Smooth muscle cell (in vitro differentiated cells): ENCODE measurements around the gene REEP6. TPM values are rescaled to one million over a fixed set of nuclear protein-coding genes. Genes with fewer than 3 reads are reported as not detected.
"Not testable (repeated sequence)": the region's sequence is repeated elsewhere in the genome, so short reads cannot be mapped to it uniquely, and the experiment has no call there.

ENCODE experiments used
- DNase-seq: peaks from one replicate; lab custom pipeline; 2025; ENCODE audit not compliant: unreplicated experiment; lab: John Stamatoyannopoulos, UW
- H2AFZ ChIP-seq: fragments of 200-600 bp; sonication (generic); 2 replicates; pipeline ENCODE4 v1.6.0; 2016; ENCODE audit warnings: antibody characterized with exemption, low read depth, mild to moderate bottlenecking
- H3F3A ChIP-seq: fragments of 200-600 bp; sonication (generic); 2 replicates; pipeline ENCODE4 v1.6.0; 2017; ENCODE audit warnings: antibody characterized with exemption, low read depth
- H3K27ac ChIP-seq: fragments of 200-600 bp; sonication (generic); 2 replicates; pipeline ENCODE4 v1.5.1; 2016; ENCODE audit warnings: low read depth, mild to moderate bottlenecking
- H3K27me3 ChIP-seq: fragments of 200-600 bp; sonication (generic); 2 replicates; pipeline ENCODE4 v1.6.1; 2016; ENCODE audit warnings: low read depth, mild to moderate bottlenecking
- H3K36me3 ChIP-seq: fragments of 200-600 bp; sonication (generic); 2 replicates; pipeline ENCODE4 v1.5.1; 2016; ENCODE audit warnings: low read depth
- H3K4me1 ChIP-seq: fragments of 200-600 bp; sonication (generic); 2 replicates; pipeline ENCODE4 v1.5.1; 2016; ENCODE audit warnings: low read depth
- H3K4me2 ChIP-seq: fragments of 200-600 bp; sonication (generic); 2 replicates; pipeline ENCODE4 v1.6.0; 2016; ENCODE audit warnings: mild to moderate bottlenecking
- H3K4me3 ChIP-seq: fragments of 200-600 bp; sonication (generic); 2 replicates; pipeline ENCODE4 v1.5.1; 2016; ENCODE audit warnings: mild to moderate bottlenecking
- H3K79me2 ChIP-seq: fragments of 200-600 bp; sonication (generic); 2 replicates; pipeline ENCODE4 v1.6.0; 2016; ENCODE audit warnings: low read depth, mild to moderate bottlenecking
- H3K9ac ChIP-seq: fragments of 200-600 bp; sonication (generic); 2 replicates; pipeline ENCODE4 v1.6.0; 2016; ENCODE audit warnings: low read depth
- H3K9me3 ChIP-seq: fragments of 200-600 bp; sonication (generic); replicated peaks from 2 replicates; pipeline ENCODE4 v1.5.1; 2016; ENCODE audit warnings: low read depth
- H4K20me1 ChIP-seq: fragments of 200-600 bp; sonication (generic); 2 replicates; pipeline ENCODE4 v1.6.0; 2016; ENCODE audit warnings: low read depth
- WGBS: methylation state at CpG from one replicate; pipeline ENCODE4 v1.1.7; 2016; ENCODE audit warnings: low lambda C conversion rate; 5-methylcytosine and 5-hydroxymethylcytosine counted together
- polyA plus RNA-seq: library from polyadenylated mRNA; unstranded; fragments of >200 nt; fragmentation: Nextera tagmentation; extraction: Ambion mirVana; gene quantifications from 2 replicates; pipeline ENCODE4 v1.2.1, GENCODE V29; 2016
- total RNA-seq: library from RNA; depleted of rRNA; stranded (reverse); fragments of >200 nt; gene quantifications from 2 replicates; pipeline ENCODE4 v1.2.3, GENCODE V29; 2014
- TF ChIP-seq, protein P1 (sequence below): fragments of 200-600 bp; sonication (generic); IDR thresholded peaks from 2 replicates; pipeline ENCODE4 v1.5.1; 2017; ENCODE audit warnings: borderline replicate concordance, mild to moderate bottlenecking, antibody characterized with exemption; ENCODE audit not compliant: insufficient read depth, poor library complexity, severe bottlenecking

The REEP6 gene
- total and polyA plus RNA-seq, 2 experiments from 2014 or later = 7.0 to 15.1 TPM

DNA sequence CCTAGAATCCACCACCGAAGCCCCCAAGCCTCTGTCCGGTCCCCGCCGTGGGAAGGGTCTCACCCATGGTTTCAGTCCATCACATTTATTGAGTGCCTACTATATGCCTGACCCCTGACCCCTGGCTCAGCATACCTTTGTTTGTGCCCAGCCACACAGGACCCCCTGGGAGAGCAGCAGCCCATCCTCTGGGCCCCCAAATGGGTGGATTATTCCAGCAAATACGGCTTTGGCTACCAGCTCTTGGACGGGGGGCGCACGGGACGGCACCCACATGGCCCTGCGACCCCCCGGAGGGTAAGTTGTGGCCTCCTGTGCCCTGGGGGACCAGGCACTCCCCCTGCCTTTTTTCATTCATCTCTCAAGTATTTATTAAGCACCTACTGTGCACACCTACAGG lies 40.6 kb downstream of the REEP6 start:
- Histone ChIP-seq H3K4me1 (no peaks in the 10 kb centered on the region), H3K27me3 (no peaks in the 10 kb centered on the region), H3F3A (no peaks in the 10 kb centered on the region), H3K9ac (no peak overlapping the region), H3K79me2 (no peaks in the 10 kb centered on the region), H4K20me1 (no peaks in the 10 kb centered on the region), H3K9me3 (no peaks in the 10 kb centered on the region), H3K4me2 (no peak overlapping the region), H3K27ac (no peak overlapping the region), H3K36me3 (no peaks in the 10 kb centered on the region), H2AFZ (no peak overlapping the region), H3K4me3 (no peak overlapping the region)
- DNase-seq = no peak
- TF ChIP-seq, protein P1, sequence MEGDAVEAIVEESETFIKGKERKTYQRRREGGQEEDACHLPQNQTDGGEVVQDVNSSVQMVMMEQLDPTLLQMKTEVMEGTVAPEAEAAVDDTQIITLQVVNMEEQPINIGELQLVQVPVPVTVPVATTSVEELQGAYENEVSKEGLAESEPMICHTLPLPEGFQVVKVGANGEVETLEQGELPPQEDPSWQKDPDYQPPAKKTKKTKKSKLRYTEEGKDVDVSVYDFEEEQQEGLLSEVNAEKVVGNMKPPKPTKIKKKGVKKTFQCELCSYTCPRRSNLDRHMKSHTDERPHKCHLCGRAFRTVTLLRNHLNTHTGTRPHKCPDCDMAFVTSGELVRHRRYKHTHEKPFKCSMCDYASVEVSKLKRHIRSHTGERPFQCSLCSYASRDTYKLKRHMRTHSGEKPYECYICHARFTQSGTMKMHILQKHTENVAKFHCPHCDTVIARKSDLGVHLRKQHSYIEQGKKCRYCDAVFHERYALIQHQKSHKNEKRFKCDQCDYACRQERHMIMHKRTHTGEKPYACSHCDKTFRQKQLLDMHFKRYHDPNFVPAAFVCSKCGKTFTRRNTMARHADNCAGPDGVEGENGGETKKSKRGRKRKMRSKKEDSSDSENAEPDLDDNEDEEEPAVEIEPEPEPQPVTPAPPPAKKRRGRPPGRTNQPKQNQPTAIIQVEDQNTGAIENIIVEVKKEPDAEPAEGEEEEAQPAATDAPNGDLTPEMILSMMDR = no peak
- 95% methylated on average over 11 of the region's 11 CpGs for WGBS

DNA sequence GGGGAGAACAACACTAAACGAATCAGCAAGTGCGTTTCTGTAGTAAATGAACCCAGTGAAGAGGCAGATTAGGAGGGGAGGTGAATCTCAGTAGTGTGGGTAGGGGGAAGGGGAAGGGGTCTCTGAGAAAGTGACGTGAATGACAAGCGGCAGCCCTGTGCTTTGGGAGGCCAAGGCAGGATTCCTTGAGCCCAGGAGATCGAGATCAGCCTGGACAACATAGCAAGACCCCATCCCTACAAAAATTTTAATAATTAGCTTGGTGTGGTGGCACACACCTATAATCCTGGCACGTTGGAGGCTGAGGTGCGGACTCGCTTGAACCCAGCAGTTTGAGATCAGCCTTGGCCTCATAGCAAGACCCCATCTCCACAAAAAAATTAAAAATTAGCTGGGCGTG lies 41.0 kb downstream of the REEP6 start:
- no peaks in the 10 kb centered on the region for H3K4me1 ChIP-seq
- TF ChIP-seq, protein P1 = no peak
- 92% methylated on average over 9 of the region's 9 CpGs for WGBS

DNA sequence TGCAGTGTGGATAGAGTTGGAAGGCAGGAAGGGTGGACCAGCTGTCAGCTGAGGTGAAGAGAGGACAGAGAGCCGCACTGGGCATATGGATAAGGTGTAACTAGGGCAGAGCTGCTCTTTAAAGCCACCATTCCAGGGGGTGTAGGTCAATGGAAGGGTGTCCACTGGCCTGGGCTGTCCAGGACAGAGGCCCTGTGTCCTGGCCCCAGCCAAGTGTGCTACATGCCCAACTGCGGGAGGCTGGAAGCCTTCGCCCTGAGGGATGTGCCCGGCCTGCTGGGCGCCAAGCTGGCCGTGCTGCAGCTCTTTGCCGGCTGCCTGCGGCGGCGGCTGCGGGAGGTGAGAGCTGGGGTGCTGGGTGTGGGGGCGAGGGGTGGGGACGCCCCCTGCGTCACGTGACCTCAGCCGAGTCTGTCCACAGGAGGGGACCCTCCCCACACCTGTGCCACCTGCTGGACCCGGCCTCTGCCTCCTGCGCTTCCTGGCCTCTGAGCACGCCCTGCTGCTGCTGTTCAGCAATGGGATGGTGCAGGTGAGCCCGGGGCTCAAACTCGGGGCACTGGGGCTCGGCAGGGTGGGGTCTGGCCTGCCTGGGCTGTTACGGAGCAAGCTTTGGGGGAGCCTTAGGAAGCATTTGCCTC lies 42.6 kb downstream of the REEP6 start:
- Histone ChIP-seq H3F3A (no peaks in the 10 kb centered on the region), H3K9me3 (no peaks in the 10 kb centered on the region), H3K4me1 (no peaks in the 10 kb centered on the region), H3K9ac (no peak overlapping the region), H3K4me2 (no peak overlapping the region), H4K20me1 (no peaks in the 10 kb centered on the region), H2AFZ (no peak overlapping the region), H3K4me3 (no peak overlapping the region), H3K27ac (no peak overlapping the region), H3K36me3 (no peaks in the 10 kb centered on the region), H3K79me2 (no peaks in the 10 kb centered on the region), H3K27me3 (no peaks in the 10 kb centered on the region)
- DNase-seq = no peak
- TF ChIP-seq, protein P1 = no peak
- 86% methylated on average over 16 of the region's 23 CpGs for WGBS

More for the DNA sequence above, 41.0 kb downstream of the REEP6 start:
- Histone ChIP-seq H3F3A (no peaks in the 10 kb centered on the region), H3K79me2 (no peaks in the 10 kb centered on the region), H3K36me3 (no peaks in the 10 kb centered on the region), H3K4me3 (no peak overlapping the region), H3K9ac (no peak overlapping the region), H2AFZ (no peak overlapping the region), H4K20me1 (no peaks in the 10 kb centered on the region), H3K4me2 (no peak overlapping the region), H3K27ac (no peak overlapping the region), H3K27me3 (no peaks in the 10 kb centered on the region), H3K9me3 (no peaks in the 10 kb centered on the region)
- DNase-seq = no peak

DNA sequence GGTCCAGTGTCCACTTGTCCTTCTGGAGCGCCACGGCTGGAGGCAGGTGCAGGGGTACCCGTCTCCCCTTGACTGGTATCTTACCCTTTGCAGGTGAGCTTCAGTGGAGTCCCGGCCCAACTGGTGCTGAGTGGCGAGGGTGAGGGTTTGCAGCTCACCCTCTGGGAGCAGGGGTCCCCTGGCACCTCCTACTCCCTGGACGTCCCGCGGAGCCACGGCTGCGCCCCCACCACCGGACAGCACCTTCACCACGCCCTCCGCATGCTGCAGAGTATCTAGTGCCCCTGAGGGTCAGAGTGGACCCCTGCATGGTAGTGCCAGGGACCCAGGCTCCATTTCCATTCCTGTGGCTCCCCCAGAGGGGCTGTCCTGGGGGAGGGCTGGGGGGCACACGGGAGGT lies 44.0 kb downstream of the REEP6 start:
- Histone ChIP-seq H3K4me1 (no peaks in the 10 kb centered on the region), H3K36me3 (no peaks in the 10 kb centered on the region), H4K20me1 (no peaks in the 10 kb centered on the region), H3K4me3 (no peak overlapping the region), H3K27ac (no peak overlapping the region), H3K4me2 (no peak overlapping the region), H3K9ac (no peak overlapping the region), H3K9me3 (no peaks in the 10 kb centered on the region), H3K27me3 (no peaks in the 10 kb centered on the region), H2AFZ (no peak overlapping the region), H3F3A (no peaks in the 10 kb centered on the region), H3K79me2 (no peaks in the 10 kb centered on the region)
- DNase-seq = no peak
- 82% methylated on average over 14 of the region's 14 CpGs for WGBS
- TF ChIP-seq, protein P1 = no peak

DNA sequence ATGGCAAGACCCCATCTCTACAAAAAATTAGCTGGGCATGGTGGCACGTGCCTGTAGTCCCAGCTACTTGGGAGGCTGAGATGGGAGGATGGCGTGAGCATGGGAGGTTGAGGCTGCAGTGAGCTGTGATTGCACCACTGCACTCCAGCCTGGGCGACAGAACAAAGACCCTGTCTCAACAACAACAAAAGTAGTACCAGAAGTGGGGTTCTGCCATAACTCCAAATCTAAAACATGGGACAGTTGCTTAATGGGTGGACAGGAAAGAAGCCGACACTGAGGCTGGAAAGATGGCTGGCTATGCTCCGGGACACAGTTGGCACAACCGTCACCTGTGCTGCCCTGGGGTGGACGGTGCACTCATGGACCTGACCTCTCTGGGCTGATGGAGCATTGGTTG lies 44.7 kb downstream of the REEP6 start:
- H3F3A ChIP-seq, H3K4me1 ChIP-seq, DNase-seq, H3K4me3 ChIP-seq, H3K27me3 ChIP-seq, H3K36me3 ChIP-seq, H3K9ac ChIP-seq, H3K27ac ChIP-seq, H2AFZ ChIP-seq, H3K9me3 ChIP-seq, H4K20me1 ChIP-seq, H3K4me2 ChIP-seq, H3K79me2 ChIP-seq: not testable (repeated sequence)
- 96% methylated on average over 7 of the region's 7 CpGs for WGBS
